K562 (cell line): ENCODE measurements around the gene MBNL1. TPM values are rescaled to one million over a fixed set of nuclear protein-coding genes. Genes with fewer than 3 reads are reported as not detected.

Source experiments
- ATAC-seq: fragments of 200-7000 bp; cut with Tn5 transposase; 3 replicates; pipeline ENCODE4 v1.9.1; 2020; ENCODE audit warnings: moderate library complexity
- BruUV-seq: library from RNA; stranded (reverse); fragments of 400-500 nt; replicated peaks from 2 replicates; lab custom pipeline; 2021; lab: Mats Ljungman, UMichigan
- CTCF ChIA-PET: fragments of 300-600 bp; formaldehyde crosslinking; extraction: SDS; loops from one replicate; lab custom pipeline; 2021; ENCODE audit warnings: low intra/inter-chr PET ratio; lab: Yijun Ruan, JAX
- POLR2A ChIA-PET: fragments of 300-600, 350-650 bp; sonication (Branson Sonifier 250); formaldehyde crosslinking; extraction: SDS; loops from one replicate; lab custom pipeline; 2021; ENCODE audit warnings: antibody characterized with exemption, inconsistent platforms; lab: Yijun Ruan, JAX
- DNase-seq, 4 experiments: peaks; one replicate each; pipeline versions ENCODE4 v3.0.0 to v3.0.0-alpha.2; 2011 to 2018; ENCODE audit warnings: low spot score in 3 of 4, mixed read lengths in 3 of 4; ENCODE audit errors: extremely low read depth in 1 of 4
- FAIRE-seq: peaks from 2 replicates; lab custom pipeline; 2011; peaks lifted over from hg19 to GRCh38; lab: Jason Lieb, UNC
- H2AFZ ChIP-seq: 2 replicates; pipeline ENCODE4 v1.6.0; 2011; ENCODE audit warnings: low read depth, low read length, control low read depth, inconsistent platforms
- H3K27ac ChIP-seq: fragments of 200-600 bp; 3 replicates; pipeline ENCODE4 v1.8.0; 2011; ENCODE audit warnings: low read depth, mild to moderate bottlenecking, control low read depth, inconsistent platforms, low read length, moderate library complexity, mixed read lengths; ENCODE audit errors: extremely low read depth
- H3K27me3 ChIP-seq, 2 experiments: fragments of 300-600 bp in 1 of 2; 2 replicates in 1 of 2; 3 replicates in 1 of 2; pipeline versions ENCODE4 v1.6.0 to v1.8.0; 2011; ENCODE audit warnings: inconsistent platforms in 2 of 2, low read length in 2 of 2, mild to moderate bottlenecking in 1 of 2, mixed read lengths in 1 of 2, moderate library complexity in 1 of 2; ENCODE audit not compliant: control insufficient read depth in 2 of 2, insufficient read depth in 2 of 2
- H3K36me3 ChIP-seq: fragments of 300-600 bp; 3 replicates; pipeline ENCODE4 v1.8.0; 2011; ENCODE audit warnings: mild to moderate bottlenecking, low read length, inconsistent platforms; ENCODE audit not compliant: control insufficient read depth, insufficient read depth
- H3K4me1 ChIP-seq, 2 experiments: fragments of 200-600 bp in 1 of 2; replicated peaks in 1 of 2; 2 replicates in 1 of 2; 3 replicates in 1 of 2; pipeline versions ENCODE4 v1.5.1 to v1.8.0; 2011; ENCODE audit warnings: inconsistent platforms in 2 of 2, low read length in 2 of 2, mild to moderate bottlenecking in 1 of 2, mixed read lengths in 1 of 2, moderate library complexity in 1 of 2; ENCODE audit not compliant: control insufficient read depth in 2 of 2, insufficient read depth in 2 of 2
- H3K4me2 ChIP-seq: 2 replicates; pipeline ENCODE4 v1.6.1; 2011; ENCODE audit warnings: low read length, control low read depth, inconsistent platforms, mixed read lengths; ENCODE audit not compliant: insufficient read depth
- H3K4me3 ChIP-seq: fragments of 200-600 bp; sonication (generic), shearing (Covaris generic); 2 replicates; pipeline ENCODE4 v1.5.1; 2016; ENCODE audit warnings: control low read depth, inconsistent platforms
- H3K79me2 ChIP-seq: fragments of 200-600 bp; 3 replicates; pipeline ENCODE4 v1.8.0; 2011; ENCODE audit warnings: low read length, inconsistent platforms; ENCODE audit not compliant: control insufficient read depth, insufficient read depth
- H3K9ac ChIP-seq, 2 experiments: 2 replicates each; pipeline versions ENCODE4 v1.6.0 to v1.6.1; 2011; ENCODE audit warnings: low read depth in 2 of 2, low read length in 2 of 2, control low read depth in 1 of 2, inconsistent platforms in 1 of 2, mild to moderate bottlenecking in 1 of 2, mixed read lengths in 1 of 2; ENCODE audit not compliant: insufficient read depth in 1 of 2
- H3K9me1 ChIP-seq: one replicate; pipeline ENCODE4 v1.6.0; 2011; ENCODE audit warnings: inconsistent platforms, mild to moderate bottlenecking, low read length, moderate library complexity; ENCODE audit not compliant: control insufficient read depth, insufficient read depth
- H3K9me3 ChIP-seq: replicated peaks from 2 replicates; pipeline ENCODE4 v1.5.1; 2011; ENCODE audit warnings: low read depth, low read length, inconsistent platforms; ENCODE audit not compliant: control insufficient read depth, insufficient read depth
- H4K20me1 ChIP-seq: replicated peaks from 2 replicates; pipeline ENCODE4 v1.6.1; 2011; ENCODE audit warnings: low read length, inconsistent platforms, mixed read lengths; ENCODE audit not compliant: control insufficient read depth, insufficient read depth
- BCOR ChIP-seq: fragments of 450-650 bp; IDR thresholded peaks from 2 replicates; pipeline ENCODE4 v1.6.1; 2016
- CREB5 ChIP-seq: fragments of 250-450 bp; sonication (Bioruptor Pico); IDR thresholded peaks from 2 replicates; pipeline ENCODE4 v1.5.0; 2020; ENCODE audit warnings: mild to moderate bottlenecking
- DACH1 ChIP-seq: fragments of 450-650 bp; IDR thresholded peaks from 2 replicates; pipeline ENCODE4 v1.6.1; 2018; ENCODE audit not compliant: partially characterized antibody
- EHMT2 ChIP-seq: fragments of 450-650 bp; IDR thresholded peaks from 2 replicates; pipeline ENCODE4 v1.6.1; 2018; ENCODE audit warnings: antibody characterized with exemption
- KDM1A ChIP-seq, 2 experiments: fragments of 450-650 bp; IDR thresholded peaks; 2 replicates each; pipeline ENCODE4 v1.6.1; 2016; ENCODE audit warnings: mild to moderate bottlenecking in 2 of 2
- KLF1 ChIP-seq: fragments of 450-650 bp; IDR thresholded peaks from 2 replicates; pipeline ENCODE4 v1.6.1; 2016; ENCODE audit warnings: missing genetic modification characterization, missing compliant biosample characterization
- PTBP1 ChIP-seq: fragments of 200-400 bp; formaldehyde crosslinking; IDR thresholded peaks from 2 replicates; pipeline ENCODE4 v1.6.1; 2017; ENCODE audit warnings: low read depth, low read length
- RB1 ChIP-seq: fragments of 450-650 bp; IDR thresholded peaks from 2 replicates; pipeline ENCODE4 v1.6.1; 2017; ENCODE audit warnings: low read depth, mild to moderate bottlenecking
- RCOR1 ChIP-seq, 2 experiments: IDR thresholded peaks; 2 replicates each; pipeline ENCODE4 v1.6.1; 2012; ENCODE audit warnings: low read depth in 2 of 2, low read length in 2 of 2, borderline replicate concordance in 1 of 2, improper control_type of control experiment in 1 of 2
- SRSF9 ChIP-seq: fragments of 200-400 bp; formaldehyde crosslinking; IDR thresholded peaks from 2 replicates; pipeline ENCODE4 v1.6.1; 2017; ENCODE audit warnings: low read depth, low read length, borderline replicate concordance
- TRIM25 ChIP-seq: fragments of 450-650 bp; IDR thresholded peaks from 2 replicates; pipeline ENCODE4 v1.7.0; 2016; ENCODE audit warnings: borderline replicate concordance
- U2AF1 ChIP-seq: fragments of 200-400 bp; formaldehyde crosslinking; optimal IDR thresholded peaks from 2 replicates; pipeline ENCODE3; 2017; ENCODE audit warnings: mild to moderate bottlenecking, low read depth, low read length, moderate library complexity
- YBX1 ChIP-seq: fragments of 450-650 bp; IDR thresholded peaks from 2 replicates; pipeline ENCODE4 v1.7.1; 2016; ENCODE audit warnings: mild to moderate bottlenecking
- ZBTB7A ChIP-seq: IDR thresholded peaks from 2 replicates; pipeline ENCODE4 v1.6.1; 2011; ENCODE audit warnings: low read depth, mild to moderate bottlenecking, low read length, moderate library complexity, borderline replicate concordance; ENCODE audit not compliant: control insufficient read depth
- ZNF121 ChIP-seq: sonication (generic); formaldehyde crosslinking; conservative IDR thresholded peaks from 2 replicates; pipeline ENCODE4 v1.8.0; 2022; ENCODE audit warnings: missing genetic modification reagents
- ZNF398 ChIP-seq: fragments of 250-450 bp; sonication (Bioruptor Pico); IDR thresholded peaks from 2 replicates; pipeline ENCODE4 v1.8.0; 2021; ENCODE audit warnings: moderate library complexity, mild to moderate bottlenecking, inconsistent platforms
- WGBS: fragments of 100-300 bp; shearing (Covaris generic); methylation state at CpG from one replicate; pipeline ENCODE4 v1.1.6; 2016; ENCODE audit warnings: low coverage, mixed read lengths; ENCODE audit not compliant: insufficient coverage; ENCODE audit errors: missing lambda C conversion rate; 5-methylcytosine and 5-hydroxymethylcytosine counted together
- in situ Hi-C: fragments of 300-500 bp; cut with MboI; formaldehyde crosslinking; loops from 4 replicates; pipeline ENCODE4 v1.15.0; 2018; ENCODE audit warnings: inconsistent platforms, mixed read lengths
- intact Hi-C: fragments of 100-400 bp; cut with micrococcal nuclease; formaldehyde crosslinking; loops from 2 replicates; pipeline ENCODE4 v1.14.2; 2022
- polyA plus RNA-seq, 8 experiments: library from polyadenylated mRNA; depleted of rRNA in 4 of 8; stranded (reverse) in 5 of 8; unstranded in 3 of 8; fragments of >200 nt; fragmentation: Nextera tagmentation in 2 of 8; fragmentation: Illumina TruSeq in 1 of 8; extraction: Ambion mirVana in 2 of 8; extraction: Trizol in 1 of 8; gene quantifications; 2 replicates each; pipeline versions ENCODE4 v1.2.1 to v1.2.3, GENCODE V29; 2011 to 2014; ENCODE audit warnings: inconsistent platforms in 1 of 8, missing spikeins in 1 of 8
- total RNA-seq, 7 experiments: library from RNA; depleted of rRNA in 6 of 7; stranded (reverse); fragments of >200 nt in 6 of 7; fragmentation: Illumina TruSeq in 2 of 7; extraction: Trizol in 2 of 7; gene quantifications; 2 replicates each; pipeline versions ENCODE4 v1.2.1 to v1.2.3, GENCODE V29; 2011 to 2021; ENCODE audit warnings: low replicate concordance in 1 of 7

Gene MBNL1
- total and polyA plus RNA-seq, 9 of the 15 experiments (the other 6 are each of a cell fraction or from before 2014, with no cell fraction given): 70.3 to 243 (median 220) TPM

- peak; percentile 57 for ATAC-seq
- no peak overlapping the region for H3K4me2 ChIP-seq
- in situ Hi-C loops: no loop called here
Measured at GRCh38 chr3:152383136-152383606, 114.4 kb downstream of the MBNL1 start.

More at GRCh38 chr3:152383136-152383606, 114.4 kb downstream of the MBNL1 start:
- H4K20me1 ChIP-seq: peaks cover 3% of the 10 kb centered on the region; the same call in 1 of the 2 replicates
- FAIRE-seq: no peak
- no peaks in the 10 kb centered on the region for H3K9me3 ChIP-seq
- no peak overlapping the region for H2AFZ ChIP-seq
- BruUV-seq: no TSS peak
- TF ChIP-seq DACH1 (no peak), EHMT2 (no peak), BCOR (no peak), KDM1A (IDR thresholded peaks at IDR 0.05) (no peak), ZNF398 (CRISPR knock-in tag) (no peak), PTBP1 (no peak), RB1 (no peak), CREB5 (CRISPR knock-in tag) (no peak), KLF1 (tag) (no peak), TRIM25 (no peak), ZNF121 (CRISPR knock-in tag) (no peak), SRSF9 (no peak), RCOR1 (IDR thresholded peaks at IDR 0.05; ENCODE audit: borderline replicate concordance in 1 of 2, low read depth in 2 of 2, low read length in 2 of 2) (no peak), ZBTB7A (no peak), YBX1 (no peak), U2AF1 (no peak)
- H3K27me3 ChIP-seq: no peaks in the 10 kb centered on the region
- H3K79me2 ChIP-seq: peaks cover 100% of the 10 kb centered on the region
- no peak overlapping the region for H3K9ac ChIP-seq
- no peak overlapping the region for H3K4me3 ChIP-seq
- WGBS: 55% methylated on average over 1 of the region's 1 CpG
- H3K36me3 ChIP-seq: peaks cover 38% of the 10 kb centered on the region
- H3K27ac ChIP-seq: no peak overlapping the region
- DNase-seq: no peak
- ChIA-PET CTCF (no interaction called here), POLR2A (interaction anchor here (0.6 to 1.4 kb wide), 5 partner anchors 10 to 624 kb away, joined by 3 to 5 read pairs (median 4); no protein-coding TSS in a partner anchor)
- no peaks in the 10 kb centered on the region; a peak in 2 of 5 replicates for H3K4me1 ChIP-seq
- H3K9me1 ChIP-seq: peaks cover 4% of the 10 kb centered on the region
- intact Hi-C loops: no loop called here
